Aorta (tissue), 5 donors: ENCODE measurements around the gene ITK. TPM values are rescaled to one million over a fixed set of nuclear protein-coding genes. Genes with fewer than 3 reads are reported as not detected.

Source experiments
- ATAC-seq: fragments of 200-7000 bp; cut with Tn5 transposase; one replicate; pipeline ENCODE4 v1.9.1; 2022; ENCODE audit warnings: moderate library complexity; ENCODE audit not compliant: low FRiP score
- DNase-seq, 2 donors: peaks; one replicate each; pipeline ENCODE4 v3.0.0-alpha.2; 2020
- H3K27ac ChIP-seq, 2 donors: one replicate each; pipeline ENCODE4 v1.5.1; 2013; ENCODE audit warnings: low read length in 2 of 2, mild to moderate bottlenecking in 2 of 2, moderate library complexity in 2 of 2, control low read depth in 1 of 2, inconsistent platforms in 1 of 2, low read depth in 1 of 2
- H3K27me3 ChIP-seq, 2 donors: one replicate each; pipeline ENCODE4 v1.6.1; 2013; ENCODE audit warnings: control low read depth in 1 of 2, low read length in 1 of 2, mild to moderate bottlenecking in 1 of 2, moderate library complexity in 1 of 2; ENCODE audit not compliant: insufficient read depth in 2 of 2, control insufficient read depth in 1 of 2
- H3K36me3 ChIP-seq, 2 donors: one replicate each; pipeline ENCODE4 v1.6.1; 2013; ENCODE audit warnings: control low read depth in 1 of 2, low read length in 1 of 2, mild to moderate bottlenecking in 1 of 2; ENCODE audit not compliant: insufficient read depth in 2 of 2, control insufficient read depth in 1 of 2
- H3K4me1 ChIP-seq, 2 donors: one replicate each; pipeline ENCODE4 v1.6.1; 2013; ENCODE audit warnings: low read length in 2 of 2, control low read depth in 1 of 2, mild to moderate bottlenecking in 1 of 2, moderate library complexity in 1 of 2; ENCODE audit not compliant: insufficient read depth in 2 of 2, control insufficient read depth in 1 of 2
- H3K4me3 ChIP-seq, 2 donors: one replicate each; pipeline ENCODE4 v1.5.1; 2013; ENCODE audit warnings: low read length in 2 of 2, control low read depth in 1 of 2, mild to moderate bottlenecking in 1 of 2
- H3K9me3 ChIP-seq: one replicate; pipeline ENCODE4 v1.6.1; 2013; ENCODE audit warnings: mild to moderate bottlenecking, low read length; ENCODE audit not compliant: control insufficient read depth
- WGBS, 2 donors: extraction: QIAGEN DNeasy Blood & Tissue Kit; methylation state at CpG; one replicate each; pipeline ENCODE4 v1.1.7; 2013; 5-methylcytosine and 5-hydroxymethylcytosine counted together
- intact Hi-C, 2 donors: fragments of 100-400 bp; cut with DNase I; formaldehyde crosslinking; loops; one replicate each; pipeline versions ENCODE4 v1.14.2 to v1.15.0; 2022
- long read RNA-seq, 2 donors: library from polyadenylated mRNA; unstranded; transcript quantifications; one replicate each; pipeline ENCODE4 v2.0.0, GENCODE V29; 2020 to 2021
- polyA plus RNA-seq, 2 donors: library from polyadenylated mRNA; stranded (reverse); fragments of 200-250 nt; gene quantifications; one replicate each; pipeline ENCODE4 v1.2.3, GENCODE V29; 2013
- total RNA-seq, 2 donors: library from RNA; stranded (reverse); fragmentation: NEBNext Ultra II Directional; extraction: Animal tissue kit (Norgen Biotek cat#: 25700); gene quantifications; one replicate each; pipeline ENCODE4 v1.2.1, GENCODE V29; 2021
- donor health status: healthy with polysubstance abuse.
- donor health status: Bipolar disorder and iron deficiency.
- donor health status: DM: no; HTN: no; CAD: no.
- donor health status: DM: no; HTN: no; CAD: no.
- donor health status: DM: yes; HTN: yes; CAD: no.

Gene ITK
- total RNA-seq = 1 to 10 TPM; 3.0 to 4.8 TPM
- under 1 TPM; 0.10 to 0.75 TPM for polyA plus RNA-seq
- long read RNA-seq, donor 1, partial matches to known transcripts = 1 of 1 reads
- long read RNA-seq, donor 1, other reads (novel, unspliced or antisense) = 0 of 1 reads
- long read RNA-seq, donor 2, partial matches to known transcripts = 0 of 3 reads
- long read RNA-seq, donor 2, other reads (novel, unspliced or antisense) = 3 of 3 reads

GRCh38 chr5:157180374-157181264, at the start of gene ITK:
Gene ITK, plus strand, starts transcription at chr5:157180840. Its CDS starts 138 bp downstream, at chr5:157180978.
- peaks cover 6% of the 10 kb centered on the region for H3K9me3 ChIP-seq
- intact Hi-C loops = no loop called here
- no peaks in the 10 kb centered on the region for H3K36me3 ChIP-seq
- no peak within 1 kb of the TSS for H3K27ac ChIP-seq
- ATAC-seq = no peak
- H3K4me1 ChIP-seq = no peaks in the 10 kb centered on the region
- WGBS, 2 donors = 75 to 77% methylated on average over 8 of the region's 8 CpGs
- H3K4me3 ChIP-seq = no peak within 1 kb of the TSS
- no peak for DNase-seq
- H3K27me3 ChIP-seq = no peaks in the 10 kb centered on the region

GRCh38 chr5:157130925-157131324, 49.7 kb upstream of the ITK start:
- H3K36me3 ChIP-seq = no peaks in the 10 kb centered on the region
- no peak overlapping the region for H3K27ac ChIP-seq
- no peak for ATAC-seq
- no peak overlapping the region for H3K4me3 ChIP-seq
- DNase-seq = no peak
- intact Hi-C loops = no loop called here
- H3K9me3 ChIP-seq = no peaks in the 10 kb centered on the region
- H3K4me1 ChIP-seq = no peaks in the 10 kb centered on the region
- WGBS, 2 donors = 78 to 79% methylated on average over 7 of the region's 7 CpGs
- H3K27me3 ChIP-seq = no peaks in the 10 kb centered on the region

GRCh38 chr5:157132281-157132612, 48.4 kb upstream of the ITK start:
- DNase-seq (no peak), ATAC-seq (no peak)
- Histone ChIP-seq H3K4me3 (no peak overlapping the region), H3K27me3 (no peaks in the 10 kb centered on the region), H3K4me1 (no peaks in the 10 kb centered on the region), H3K27ac (no peak overlapping the region), H3K9me3 (no peaks in the 10 kb centered on the region), H3K36me3 (no peaks in the 10 kb centered on the region)
- 6 to 20% methylated on average over 1 of the region's 1 CpG for WGBS, 2 donors
- intact Hi-C loops = no loop called here

GRCh38 chr5:157137691-157138090, 42.9 kb upstream of the ITK start:
- Histone ChIP-seq H3K9me3 (no peaks in the 10 kb centered on the region), H3K4me3 (no peak overlapping the region), H3K4me1 (no peaks in the 10 kb centered on the region), H3K27ac (no peak overlapping the region), H3K36me3 (no peaks in the 10 kb centered on the region), H3K27me3 (no peaks in the 10 kb centered on the region)
- ATAC-seq (no peak), DNase-seq (no peak)
- whole genome bisulfite sequencing, 2 donors = 92 to 95% methylated on average over 6 of the region's 6 CpGs
- intact Hi-C loops = no loop called here

GRCh38 chr5:157142317-157143126, 38.1 kb upstream of the ITK start, which contains the start of gene MED7:
Gene MED7, minus strand, starts transcription at chr5:157142865. Its CDS starts 3,434 bp downstream, at chr5:157139431.
- intact Hi-C loops = loop anchor here in 1 of 2 donors (10.0 kb wide), 1 partner anchor 818 kb away; the partner anchor contains the start of gene SGCD
- peak within 1 kb of the TSS; percentile 78 to 98 for H3K27ac ChIP-seq

GRCh38 chr5:157143127-157143971, 37.3 kb upstream of the ITK start:
- DNase-seq = peak; percentile 71 to 80

More at GRCh38 chr5:157142317-157143126, 38.1 kb upstream of the ITK start, which contains the start of gene MED7:
- DNase-seq (peak; percentile 91 to 96), ATAC-seq (peak; percentile 98)
- Histone ChIP-seq H3K4me3 (peak within 1 kb of the TSS; percentile 82 to 95), H3K9me3 (no peaks in the 10 kb centered on the region), H3K27me3 (no peaks in the 10 kb centered on the region), H3K36me3 (no peaks in the 10 kb centered on the region), H3K4me1 (no peaks in the 10 kb centered on the region)
- WGBS, 2 donors = 1% methylated on average over 42 to 48 of the region's 48 CpGs

GRCh38 chr5:157148734-157149615, 31.7 kb upstream of the ITK start:
- intact Hi-C loops = loop anchor here (5.0 to 10.0 kb wide), 3 partner anchors 103 to 824 kb away; partner anchors contain the start of gene SGCD (in 1 of the 2)
- peak; percentile 81 for ATAC-seq

More at GRCh38 chr5:157143127-157143971, 37.3 kb upstream of the ITK start:
- peak; percentile 85 for ATAC-seq
- H3K9me3 ChIP-seq = no peaks in the 10 kb centered on the region
- peak overlapping the region; percentile 36 to 95 for H3K4me3 ChIP-seq
- no peaks in the 10 kb centered on the region for H3K4me1 ChIP-seq
- no peaks in the 10 kb centered on the region for H3K36me3 ChIP-seq
- no peaks in the 10 kb centered on the region for H3K27me3 ChIP-seq
- H3K27ac ChIP-seq = peak overlapping the region; percentile 78 to 98
- intact Hi-C loops = loop anchor here in 1 of 2 donors (10.0 kb wide), 1 partner anchor 819 kb away; the partner anchor contains the start of gene SGCD
- 6 to 9% methylated on average over 33 of the region's 33 CpGs for WGBS, 2 donors

More at GRCh38 chr5:157148734-157149615, 31.7 kb upstream of the ITK start:
- H3K4me1 ChIP-seq = no peaks in the 10 kb centered on the region
- H3K9me3 ChIP-seq = no peaks in the 10 kb centered on the region
- peak overlapping the region in 1 of 2 donors; percentile 26 for H3K4me3 ChIP-seq
- H3K27ac ChIP-seq = no peak overlapping the region
- DNase-seq = peak in 1 of 2 donors; percentile 68
- no peaks in the 10 kb centered on the region for H3K27me3 ChIP-seq
- no peaks in the 10 kb centered on the region for H3K36me3 ChIP-seq
- 42 to 44% methylated on average over 14 of the region's 14 CpGs for WGBS, 2 donors
